Measurements from ENCODE around the gene KRTAP5-11.
"Not testable (repeated sequence)": the region's sequence is repeated elsewhere in the genome, so short reads cannot be mapped to it uniquely, and the experiment has no call there.

The KRTAP5-11 gene

GRCh38 chr11:71554996-71555395 is 27.7 kb downstream of the KRTAP5-11 start:
- Histone ChIP-seq H3K27me3 (ENCODE audit: control insufficient read depth in 1 of 2, insufficient read depth in 2 of 2, low read length in 2 of 2) (peaks cover 0 to 3% of the 10 kb centered on the region in 2 donors), H3K4me1 (ENCODE audit: control insufficient read depth, insufficient read depth, low read length) (no peaks in the 10 kb centered on the region), H3K27ac (ENCODE audit: low read length) (no peak overlapping the region), H3K9ac (ENCODE audit: low read length in 2 of 2) (no peak overlapping the region), H3K9me3 (ENCODE audit: control insufficient read depth in 2 of 2, low read length in 2 of 2) (no peaks in the 10 kb centered on the region), H3K4me3 (ENCODE audit: low read length in 2 of 2) (no peak overlapping the region), H3K36me3 (ENCODE audit: control insufficient read depth in 2 of 2, insufficient read depth in 2 of 2, low read length in 2 of 2) (no peaks in the 10 kb centered on the region)

- Histone ChIP-seq H3K9me3 (ENCODE audit: control insufficient read depth in 2 of 2, low read length in 2 of 2) (no peaks in the 10 kb centered on the region), H3K27me3 (ENCODE audit: control insufficient read depth in 1 of 2, insufficient read depth in 2 of 2, low read length in 2 of 2) (peaks cover 10 to 14% of the 10 kb centered on the region in 2 donors), H3K27ac (ENCODE audit: low read length) (no peak overlapping the region), H3K4me3 (ENCODE audit: low read length in 2 of 2) (no peak overlapping the region), H3K9ac (ENCODE audit: low read length in 2 of 2) (no peak overlapping the region), H3K4me1 (ENCODE audit: control insufficient read depth, insufficient read depth, low read length) (no peaks in the 10 kb centered on the region), H3K36me3 (ENCODE audit: control insufficient read depth in 2 of 2, insufficient read depth in 2 of 2, low read length in 2 of 2) (no peaks in the 10 kb centered on the region)
These were observed 31.0 kb downstream of the KRTAP5-11 start for GRCh38 chr11:71551711-71552110.

- Histone ChIP-seq H3K27me3 (ENCODE audit: control insufficient read depth in 1 of 2, insufficient read depth in 2 of 2, low read length in 2 of 2) (peaks cover 11 to 14% of the 10 kb centered on the region in 2 donors), H3K4me1 (ENCODE audit: control insufficient read depth, insufficient read depth, low read length) (no peaks in the 10 kb centered on the region), H3K9me3 (ENCODE audit: control insufficient read depth in 2 of 2, low read length in 2 of 2) (no peaks in the 10 kb centered on the region), H3K9ac (ENCODE audit: low read length in 2 of 2) (no peak overlapping the region), H3K4me3 (ENCODE audit: low read length in 2 of 2) (no peak overlapping the region), H3K27ac (ENCODE audit: low read length) (no peak overlapping the region), H3K36me3 (ENCODE audit: control insufficient read depth in 2 of 2, insufficient read depth in 2 of 2, low read length in 2 of 2) (no peaks in the 10 kb centered on the region)
These were observed 33.9 kb downstream of the KRTAP5-11 start for GRCh38 chr11:71548716-71549151.

GRCh38 chr11:71548120-71548519 is 34.6 kb downstream of the KRTAP5-11 start, which contains the start of gene KRTAP5-9:
Gene KRTAP5-9 (plus strand): TSS chr11:71548420. CDS start chr11:71548658, 238 bp downstream.
- Histone ChIP-seq H3K4me3 (ENCODE audit: low read length in 2 of 2) (no peak within 1 kb of the TSS), H3K36me3 (ENCODE audit: control insufficient read depth in 2 of 2, insufficient read depth in 2 of 2, low read length in 2 of 2) (no peaks in the 10 kb centered on the region), H3K4me1 (ENCODE audit: control insufficient read depth, insufficient read depth, low read length) (no peaks in the 10 kb centered on the region), H3K9ac (ENCODE audit: low read length in 2 of 2) (no peak within 1 kb of the TSS), H3K9me3 (ENCODE audit: control insufficient read depth in 2 of 2, low read length in 2 of 2) (no peaks in the 10 kb centered on the region), H3K27me3 (ENCODE audit: control insufficient read depth in 1 of 2, insufficient read depth in 2 of 2, low read length in 2 of 2) (peaks cover 11 to 14% of the 10 kb centered on the region in 2 donors), H3K27ac (ENCODE audit: low read length) (no peak within 1 kb of the TSS)

- H3K36me3 ChIP-seq (ENCODE audit: control insufficient read depth in 2 of 2, insufficient read depth in 2 of 2, low read length in 2 of 2): no peaks in the 10 kb centered on the region
- H3K9me3 ChIP-seq (ENCODE audit: control insufficient read depth in 2 of 2, low read length in 2 of 2): no peaks in the 10 kb centered on the region
- no peak overlapping the region for H3K4me3 ChIP-seq (ENCODE audit: low read length in 2 of 2)
- no peak overlapping the region for H3K9ac ChIP-seq (ENCODE audit: low read length in 2 of 2)
- peaks cover 11 to 14% of the 10 kb centered on the region in 2 donors for H3K27me3 ChIP-seq (ENCODE audit: control insufficient read depth in 1 of 2, insufficient read depth in 2 of 2, low read length in 2 of 2)
- no peaks in the 10 kb centered on the region for H3K4me1 ChIP-seq (ENCODE audit: control insufficient read depth, insufficient read depth, low read length)
- H3K27ac ChIP-seq (ENCODE audit: low read length): no peak overlapping the region
These were observed 37.2 kb downstream of the KRTAP5-11 start for GRCh38 chr11:71545405-71545966.

GRCh38 chr11:71544525-71545214 is 38.0 kb downstream of the KRTAP5-11 start:
- Histone ChIP-seq H3K36me3 (ENCODE audit: control insufficient read depth in 2 of 2, insufficient read depth in 2 of 2, low read length in 2 of 2) (no peaks in the 10 kb centered on the region), H3K4me3 (ENCODE audit: low read length in 2 of 2) (no peak overlapping the region), H3K9me3 (ENCODE audit: control insufficient read depth in 2 of 2, low read length in 2 of 2) (no peaks in the 10 kb centered on the region), H3K4me1 (ENCODE audit: control insufficient read depth, insufficient read depth, low read length) (no peaks in the 10 kb centered on the region), H3K9ac (ENCODE audit: low read length in 2 of 2) (no peak overlapping the region), H3K27ac (ENCODE audit: low read length) (no peak overlapping the region), H3K27me3 (ENCODE audit: control insufficient read depth in 1 of 2, insufficient read depth in 2 of 2, low read length in 2 of 2) (peaks cover 11 to 14% of the 10 kb centered on the region in 2 donors)

- H3K4me1 ChIP-seq (ENCODE audit: control insufficient read depth, insufficient read depth, low read length): no peaks in the 10 kb centered on the region
- H3K9me3 ChIP-seq (ENCODE audit: control insufficient read depth in 2 of 2, low read length in 2 of 2): no peaks in the 10 kb centered on the region
- no peak overlapping the region for H3K27ac ChIP-seq (ENCODE audit: low read length)
- H3K4me3 ChIP-seq (ENCODE audit: low read length in 2 of 2): no peak overlapping the region
- H3K9ac ChIP-seq (ENCODE audit: low read length in 2 of 2): no peak overlapping the region
- no peaks in the 10 kb centered on the region for H3K36me3 ChIP-seq (ENCODE audit: control insufficient read depth in 2 of 2, insufficient read depth in 2 of 2, low read length in 2 of 2)
- peaks cover 11 to 13% of the 10 kb centered on the region in 2 donors for H3K27me3 ChIP-seq (ENCODE audit: control insufficient read depth in 1 of 2, insufficient read depth in 2 of 2, low read length in 2 of 2)
These were observed 38.8 kb downstream of the KRTAP5-11 start for GRCh38 chr11:71543866-71544265.

- H3K4me3 ChIP-seq (ENCODE audit: low read length in 2 of 2): no peak overlapping the region
- H3K9ac ChIP-seq (ENCODE audit: low read length in 2 of 2): no peak overlapping the region
- H3K9me3 ChIP-seq (ENCODE audit: control insufficient read depth in 2 of 2, low read length in 2 of 2): no peaks in the 10 kb centered on the region
- H3K27me3 ChIP-seq (ENCODE audit: control insufficient read depth in 1 of 2, insufficient read depth in 2 of 2, low read length in 2 of 2): peaks cover 7 to 12% of the 10 kb centered on the region in 2 donors
- H3K4me1 ChIP-seq (ENCODE audit: control insufficient read depth, insufficient read depth, low read length): no peaks in the 10 kb centered on the region
- no peak overlapping the region for H3K27ac ChIP-seq (ENCODE audit: low read length)
- no peaks in the 10 kb centered on the region for H3K36me3 ChIP-seq (ENCODE audit: control insufficient read depth in 2 of 2, insufficient read depth in 2 of 2, low read length in 2 of 2)
These were observed 39.5 kb downstream of the KRTAP5-11 start for GRCh38 chr11:71542879-71543777.

- Histone ChIP-seq H3K27ac (ENCODE audit: low read length) (no peak overlapping the region), H3K9ac (ENCODE audit: low read length in 2 of 2) (no peak overlapping the region), H3K27me3 (ENCODE audit: control insufficient read depth in 1 of 2, insufficient read depth in 2 of 2, low read length in 2 of 2) (peaks cover 3 to 7% of the 10 kb centered on the region in 2 donors), H3K4me3 (ENCODE audit: low read length in 2 of 2) (no peak overlapping the region), H3K36me3 (ENCODE audit: control insufficient read depth in 2 of 2, insufficient read depth in 2 of 2, low read length in 2 of 2) (no peaks in the 10 kb centered on the region), H3K4me1 (ENCODE audit: control insufficient read depth, insufficient read depth, low read length) (no peaks in the 10 kb centered on the region), H3K9me3 (ENCODE audit: control insufficient read depth in 2 of 2, low read length in 2 of 2) (no peaks in the 10 kb centered on the region)
These were observed 40.3 kb downstream of the KRTAP5-11 start for GRCh38 chr11:71542382-71542781.

- H3K4me1 ChIP-seq (ENCODE audit: control insufficient read depth, insufficient read depth, low read length); H3K9me3 ChIP-seq (ENCODE audit: control insufficient read depth in 2 of 2, low read length in 2 of 2); H3K27ac ChIP-seq (ENCODE audit: low read length); H3K27me3 ChIP-seq (ENCODE audit: control insufficient read depth in 1 of 2, insufficient read depth in 2 of 2, low read length in 2 of 2); H3K36me3 ChIP-seq (ENCODE audit: control insufficient read depth in 2 of 2, insufficient read depth in 2 of 2, low read length in 2 of 2); H3K9ac ChIP-seq (ENCODE audit: low read length in 2 of 2); H3K4me3 ChIP-seq (ENCODE audit: low read length in 2 of 2): not testable (repeated sequence)
These were observed 42.0 kb downstream of the KRTAP5-11 start for GRCh38 chr11:71540521-71541304.
